K562 (cell line): ENCODE results near the gene TAF9. TPM values are rescaled to one million over a fixed set of nuclear protein-coding genes. Genes with fewer than 3 reads are reported as not detected.

ENCODE experiments used
- BRD9 ChIP-seq: fragments of 450-650 bp; IDR thresholded peaks from 2 replicates; pipeline ENCODE4 v1.6.1; 2018; ENCODE audit warnings: low read depth; ENCODE audit not compliant: partially characterized antibody
- FOXK2 ChIP-seq, 2 experiments: fragments of 450-650 bp; IDR thresholded peaks in 1 of 2; conservative IDR thresholded peaks in 1 of 2; 2 replicates each; pipeline ENCODE4 v1.6.1; 2016; ENCODE audit warnings: low read depth in 2 of 2, mild to moderate bottlenecking in 1 of 2
- MTA2 ChIP-seq: fragments of 450-650 bp; IDR thresholded peaks from 2 replicates; pipeline ENCODE4 v1.6.1; 2016; ENCODE audit warnings: low read depth
- MYC ChIP-seq, 2 experiments: fragments of 250-450 bp in 1 of 2; sonication (Bioruptor Pico) in 1 of 2; IDR thresholded peaks; 2 replicates each; pipeline versions ENCODE4 v1.5.1 to v1.6.1; 2012 to 2021; ENCODE audit warnings: low read depth in 2 of 2, borderline replicate concordance in 1 of 2, improper control_type of control experiment in 1 of 2, low read length in 1 of 2, mild to moderate bottlenecking in 1 of 2, moderate library complexity in 1 of 2
- NCOR1 ChIP-seq: fragments of 450-650 bp; IDR thresholded peaks from 2 replicates; pipeline ENCODE4 v1.6.1; 2016; ENCODE audit warnings: mild to moderate bottlenecking, moderate library complexity
- SAP30 ChIP-seq: fragments of 200-600 bp; sonication (generic); IDR thresholded peaks from 2 replicates; pipeline ENCODE4 v1.6.1; 2012; ENCODE audit warnings: borderline replicate concordance, low read depth, mild to moderate bottlenecking, moderate library complexity, low read length, control low read depth, inconsistent platforms; ENCODE audit not compliant: insufficient read depth, poor library complexity, severe bottlenecking
- SMARCA4 ChIP-seq: fragments of 450-650 bp; IDR thresholded peaks from 2 replicates; pipeline ENCODE4 v1.6.1; 2016
- ZNF274 ChIP-seq: IDR thresholded peaks from 2 replicates; pipeline ENCODE4 v1.6.1; 2011; ENCODE audit warnings: low read depth, mild to moderate bottlenecking, low read length, moderate library complexity, borderline replicate concordance
- ZNF384 ChIP-seq: IDR thresholded peaks from 2 replicates; pipeline ENCODE4 v1.6.1; 2012; ENCODE audit warnings: low read depth, low read length, improper control_type of control experiment
- ZNF589 ChIP-seq: fragments of 200-800 bp; sonication (Bioruptor generic); IDR thresholded peaks from 2 replicates; pipeline ENCODE4 v1.6.1; 2016; ENCODE audit warnings: low read depth, missing genetic modification characterization, missing compliant biosample characterization
- polyA plus RNA-seq, 8 experiments: library from polyadenylated mRNA; depleted of rRNA in 4 of 8; stranded (reverse) in 5 of 8; unstranded in 3 of 8; fragments of >200 nt; fragmentation: Nextera tagmentation in 2 of 8; fragmentation: Illumina TruSeq in 1 of 8; extraction: Ambion mirVana in 2 of 8; extraction: Trizol in 1 of 8; gene quantifications; 2 replicates each; pipeline versions ENCODE4 v1.2.1 to v1.2.3, GENCODE V29; 2011 to 2014; ENCODE audit warnings: inconsistent platforms in 1 of 8, missing spikeins in 1 of 8
- total RNA-seq, 7 experiments: library from RNA; depleted of rRNA in 6 of 7; stranded (reverse); fragments of >200 nt in 6 of 7; fragmentation: Illumina TruSeq in 2 of 7; extraction: Trizol in 2 of 7; gene quantifications; 2 replicates each; pipeline versions ENCODE4 v1.2.1 to v1.2.3, GENCODE V29; 2011 to 2021; ENCODE audit warnings: low replicate concordance in 1 of 7
- TF ChIP-seq, protein P1 (sequence below): fragments of 450-650 bp; IDR thresholded peaks from 2 replicates; pipeline ENCODE4 v1.6.1; 2016; ENCODE audit warnings: mild to moderate bottlenecking, moderate library complexity
- TF ChIP-seq, protein P2 (sequence below): fragments of 450-650 bp; formaldehyde crosslinking; IDR thresholded peaks from 2 replicates; pipeline ENCODE4 v1.4.0; 2020; ENCODE audit warnings: mild to moderate bottlenecking
- TF ChIP-seq, protein P3 (sequence below), 2 experiments: IDR thresholded peaks; 2 replicates each; pipeline ENCODE4 v1.6.1; 2011; ENCODE audit warnings: borderline replicate concordance in 1 of 2, control low read depth in 1 of 2, low read depth in 1 of 2, low read length in 1 of 2, mild to moderate bottlenecking in 1 of 2, mixed read lengths in 1 of 2, moderate library complexity in 1 of 2; ENCODE audit not compliant: insufficient read depth in 1 of 2, insufficient read length in 1 of 2, poor library complexity in 1 of 2, severe bottlenecking in 1 of 2; ENCODE audit errors: extremely low read depth in 1 of 2

Gene TAF9
- total and polyA plus RNA-seq, 9 of the 15 experiments (the other 6 are each of a cell fraction or from before 2014, with no cell fraction given) = 119 to 566 (median 207) TPM

DNA sequence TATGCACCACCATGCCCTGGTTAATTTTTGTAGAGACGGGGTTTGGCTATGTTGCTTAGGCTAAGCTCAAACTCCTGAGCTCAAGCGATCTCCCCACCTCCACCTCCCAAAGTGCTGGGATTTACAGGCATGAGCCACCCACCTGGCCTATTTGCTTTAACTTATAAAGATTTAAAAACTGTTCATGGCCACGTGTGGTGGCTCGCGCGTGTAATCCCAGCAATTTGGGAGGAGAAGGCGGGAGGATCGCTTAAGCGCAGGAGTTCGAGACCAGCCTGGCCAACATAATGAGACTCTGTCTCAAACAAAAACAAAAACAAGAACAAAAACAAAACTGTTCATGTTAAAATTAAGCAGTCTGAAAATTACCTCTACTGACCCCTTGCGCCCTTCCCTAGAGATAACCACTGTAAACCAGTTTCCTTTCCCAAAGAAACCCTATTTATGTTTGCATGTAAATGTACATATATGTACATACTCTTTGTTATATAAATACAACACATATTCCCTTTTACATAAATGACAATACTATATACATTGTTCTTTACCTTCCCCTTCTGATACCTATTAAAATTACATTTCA, 1.5 kb downstream of the TAF9 start (continued):
- TF ChIP-seq, protein P1, sequence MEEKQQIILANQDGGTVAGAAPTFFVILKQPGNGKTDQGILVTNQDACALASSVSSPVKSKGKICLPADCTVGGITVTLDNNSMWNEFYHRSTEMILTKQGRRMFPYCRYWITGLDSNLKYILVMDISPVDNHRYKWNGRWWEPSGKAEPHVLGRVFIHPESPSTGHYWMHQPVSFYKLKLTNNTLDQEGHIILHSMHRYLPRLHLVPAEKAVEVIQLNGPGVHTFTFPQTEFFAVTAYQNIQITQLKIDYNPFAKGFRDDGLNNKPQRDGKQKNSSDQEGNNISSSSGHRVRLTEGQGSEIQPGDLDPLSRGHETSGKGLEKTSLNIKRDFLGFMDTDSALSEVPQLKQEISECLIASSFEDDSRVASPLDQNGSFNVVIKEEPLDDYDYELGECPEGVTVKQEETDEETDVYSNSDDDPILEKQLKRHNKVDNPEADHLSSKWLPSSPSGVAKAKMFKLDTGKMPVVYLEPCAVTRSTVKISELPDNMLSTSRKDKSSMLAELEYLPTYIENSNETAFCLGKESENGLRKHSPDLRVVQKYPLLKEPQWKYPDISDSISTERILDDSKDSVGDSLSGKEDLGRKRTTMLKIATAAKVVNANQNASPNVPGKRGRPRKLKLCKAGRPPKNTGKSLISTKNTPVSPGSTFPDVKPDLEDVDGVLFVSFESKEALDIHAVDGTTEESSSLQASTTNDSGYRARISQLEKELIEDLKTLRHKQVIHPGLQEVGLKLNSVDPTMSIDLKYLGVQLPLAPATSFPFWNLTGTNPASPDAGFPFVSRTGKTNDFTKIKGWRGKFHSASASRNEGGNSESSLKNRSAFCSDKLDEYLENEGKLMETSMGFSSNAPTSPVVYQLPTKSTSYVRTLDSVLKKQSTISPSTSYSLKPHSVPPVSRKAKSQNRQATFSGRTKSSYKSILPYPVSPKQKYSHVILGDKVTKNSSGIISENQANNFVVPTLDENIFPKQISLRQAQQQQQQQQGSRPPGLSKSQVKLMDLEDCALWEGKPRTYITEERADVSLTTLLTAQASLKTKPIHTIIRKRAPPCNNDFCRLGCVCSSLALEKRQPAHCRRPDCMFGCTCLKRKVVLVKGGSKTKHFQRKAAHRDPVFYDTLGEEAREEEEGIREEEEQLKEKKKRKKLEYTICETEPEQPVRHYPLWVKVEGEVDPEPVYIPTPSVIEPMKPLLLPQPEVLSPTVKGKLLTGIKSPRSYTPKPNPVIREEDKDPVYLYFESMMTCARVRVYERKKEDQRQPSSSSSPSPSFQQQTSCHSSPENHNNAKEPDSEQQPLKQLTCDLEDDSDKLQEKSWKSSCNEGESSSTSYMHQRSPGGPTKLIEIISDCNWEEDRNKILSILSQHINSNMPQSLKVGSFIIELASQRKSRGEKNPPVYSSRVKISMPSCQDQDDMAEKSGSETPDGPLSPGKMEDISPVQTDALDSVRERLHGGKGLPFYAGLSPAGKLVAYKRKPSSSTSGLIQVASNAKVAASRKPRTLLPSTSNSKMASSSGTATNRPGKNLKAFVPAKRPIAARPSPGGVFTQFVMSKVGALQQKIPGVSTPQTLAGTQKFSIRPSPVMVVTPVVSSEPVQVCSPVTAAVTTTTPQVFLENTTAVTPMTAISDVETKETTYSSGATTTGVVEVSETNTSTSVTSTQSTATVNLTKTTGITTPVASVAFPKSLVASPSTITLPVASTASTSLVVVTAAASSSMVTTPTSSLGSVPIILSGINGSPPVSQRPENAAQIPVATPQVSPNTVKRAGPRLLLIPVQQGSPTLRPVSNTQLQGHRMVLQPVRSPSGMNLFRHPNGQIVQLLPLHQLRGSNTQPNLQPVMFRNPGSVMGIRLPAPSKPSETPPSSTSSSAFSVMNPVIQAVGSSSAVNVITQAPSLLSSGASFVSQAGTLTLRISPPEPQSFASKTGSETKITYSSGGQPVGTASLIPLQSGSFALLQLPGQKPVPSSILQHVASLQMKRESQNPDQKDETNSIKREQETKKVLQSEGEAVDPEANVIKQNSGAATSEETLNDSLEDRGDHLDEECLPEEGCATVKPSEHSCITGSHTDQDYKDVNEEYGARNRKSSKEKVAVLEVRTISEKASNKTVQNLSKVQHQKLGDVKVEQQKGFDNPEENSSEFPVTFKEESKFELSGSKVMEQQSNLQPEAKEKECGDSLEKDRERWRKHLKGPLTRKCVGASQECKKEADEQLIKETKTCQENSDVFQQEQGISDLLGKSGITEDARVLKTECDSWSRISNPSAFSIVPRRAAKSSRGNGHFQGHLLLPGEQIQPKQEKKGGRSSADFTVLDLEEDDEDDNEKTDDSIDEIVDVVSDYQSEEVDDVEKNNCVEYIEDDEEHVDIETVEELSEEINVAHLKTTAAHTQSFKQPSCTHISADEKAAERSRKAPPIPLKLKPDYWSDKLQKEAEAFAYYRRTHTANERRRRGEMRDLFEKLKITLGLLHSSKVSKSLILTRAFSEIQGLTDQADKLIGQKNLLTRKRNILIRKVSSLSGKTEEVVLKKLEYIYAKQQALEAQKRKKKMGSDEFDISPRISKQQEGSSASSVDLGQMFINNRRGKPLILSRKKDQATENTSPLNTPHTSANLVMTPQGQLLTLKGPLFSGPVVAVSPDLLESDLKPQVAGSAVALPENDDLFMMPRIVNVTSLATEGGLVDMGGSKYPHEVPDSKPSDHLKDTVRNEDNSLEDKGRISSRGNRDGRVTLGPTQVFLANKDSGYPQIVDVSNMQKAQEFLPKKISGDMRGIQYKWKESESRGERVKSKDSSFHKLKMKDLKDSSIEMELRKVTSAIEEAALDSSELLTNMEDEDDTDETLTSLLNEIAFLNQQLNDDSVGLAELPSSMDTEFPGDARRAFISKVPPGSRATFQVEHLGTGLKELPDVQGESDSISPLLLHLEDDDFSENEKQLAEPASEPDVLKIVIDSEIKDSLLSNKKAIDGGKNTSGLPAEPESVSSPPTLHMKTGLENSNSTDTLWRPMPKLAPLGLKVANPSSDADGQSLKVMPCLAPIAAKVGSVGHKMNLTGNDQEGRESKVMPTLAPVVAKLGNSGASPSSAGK = 0 out of 2 replicates have a peak, but pooled peaks have one; percentile 32
- TF ChIP-seq, protein P2, sequence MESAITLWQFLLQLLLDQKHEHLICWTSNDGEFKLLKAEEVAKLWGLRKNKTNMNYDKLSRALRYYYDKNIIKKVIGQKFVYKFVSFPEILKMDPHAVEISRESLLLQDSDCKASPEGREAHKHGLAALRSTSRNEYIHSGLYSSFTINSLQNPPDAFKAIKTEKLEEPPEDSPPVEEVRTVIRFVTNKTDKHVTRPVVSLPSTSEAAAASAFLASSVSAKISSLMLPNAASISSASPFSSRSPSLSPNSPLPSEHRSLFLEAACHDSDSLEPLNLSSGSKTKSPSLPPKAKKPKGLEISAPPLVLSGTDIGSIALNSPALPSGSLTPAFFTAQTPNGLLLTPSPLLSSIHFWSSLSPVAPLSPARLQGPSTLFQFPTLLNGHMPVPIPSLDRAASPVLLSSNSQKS = no peak
- TF ChIP-seq MYC (IDR thresholded peaks at IDR 0.05; ENCODE audit: low read depth, low read length) (peak; percentile 45; the same call in 1 of the 2 replicates), MYC (CRISPR knock-in tag; IDR thresholded peaks at IDR 0.05; ENCODE audit: borderline replicate concordance, low read depth) (no peak), ZNF274 (no peak), FOXK2 (conservative IDR thresholded peaks at IDR 0.05 in 1 of 2, IDR thresholded peaks at IDR 0.05 in 1 of 2; ENCODE audit: low read depth in 2 of 2) (peak in 1 of 2 experiments; percentile 34; a peak in 1 of 4 replicates), SAP30 (peak; percentile 13), NCOR1 (peak; percentile 26; the same call in 1 of the 2 replicates), ZNF384 (no peak), BRD9 (no peak), MTA2 (no peak), SMARCA4 (no peak), ZNF589 (CRISPR knock-in tag) (0 out of 2 replicates have a peak, but pooled peaks have one; percentile 50)
- TF ChIP-seq, protein P3, sequence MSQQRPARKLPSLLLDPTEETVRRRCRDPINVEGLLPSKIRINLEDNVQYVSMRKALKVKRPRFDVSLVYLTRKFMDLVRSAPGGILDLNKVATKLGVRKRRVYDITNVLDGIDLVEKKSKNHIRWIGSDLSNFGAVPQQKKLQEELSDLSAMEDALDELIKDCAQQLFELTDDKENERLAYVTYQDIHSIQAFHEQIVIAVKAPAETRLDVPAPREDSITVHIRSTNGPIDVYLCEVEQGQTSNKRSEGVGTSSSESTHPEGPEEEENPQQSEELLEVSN (IDR thresholded peaks at IDR 0.05; ENCODE audit: borderline replicate concordance in 1 of 2, extremely low read depth in 1 of 2, insufficient read depth in 1 of 2, insufficient read length in 1 of 2, low read depth in 1 of 2, low read length in 1 of 2, poor library complexity in 1 of 2, severe bottlenecking in 1 of 2) = peak in 1 of 2 experiments; percentile 59
